Measurements from ENCODE around the gene GNA14. TPM values are rescaled to one million over a fixed set of nuclear protein-coding genes. Genes with fewer than 3 reads are reported as not detected.
"Not testable (repeated sequence)": the region's sequence is repeated elsewhere in the genome, so short reads cannot be mapped to it uniquely, and the experiment has no call there.

GNA14 gene
- total RNA-seq, 4 donors from 2014 or later: 0.13 to 1.9 (median 1.0) TPM

DNA sequence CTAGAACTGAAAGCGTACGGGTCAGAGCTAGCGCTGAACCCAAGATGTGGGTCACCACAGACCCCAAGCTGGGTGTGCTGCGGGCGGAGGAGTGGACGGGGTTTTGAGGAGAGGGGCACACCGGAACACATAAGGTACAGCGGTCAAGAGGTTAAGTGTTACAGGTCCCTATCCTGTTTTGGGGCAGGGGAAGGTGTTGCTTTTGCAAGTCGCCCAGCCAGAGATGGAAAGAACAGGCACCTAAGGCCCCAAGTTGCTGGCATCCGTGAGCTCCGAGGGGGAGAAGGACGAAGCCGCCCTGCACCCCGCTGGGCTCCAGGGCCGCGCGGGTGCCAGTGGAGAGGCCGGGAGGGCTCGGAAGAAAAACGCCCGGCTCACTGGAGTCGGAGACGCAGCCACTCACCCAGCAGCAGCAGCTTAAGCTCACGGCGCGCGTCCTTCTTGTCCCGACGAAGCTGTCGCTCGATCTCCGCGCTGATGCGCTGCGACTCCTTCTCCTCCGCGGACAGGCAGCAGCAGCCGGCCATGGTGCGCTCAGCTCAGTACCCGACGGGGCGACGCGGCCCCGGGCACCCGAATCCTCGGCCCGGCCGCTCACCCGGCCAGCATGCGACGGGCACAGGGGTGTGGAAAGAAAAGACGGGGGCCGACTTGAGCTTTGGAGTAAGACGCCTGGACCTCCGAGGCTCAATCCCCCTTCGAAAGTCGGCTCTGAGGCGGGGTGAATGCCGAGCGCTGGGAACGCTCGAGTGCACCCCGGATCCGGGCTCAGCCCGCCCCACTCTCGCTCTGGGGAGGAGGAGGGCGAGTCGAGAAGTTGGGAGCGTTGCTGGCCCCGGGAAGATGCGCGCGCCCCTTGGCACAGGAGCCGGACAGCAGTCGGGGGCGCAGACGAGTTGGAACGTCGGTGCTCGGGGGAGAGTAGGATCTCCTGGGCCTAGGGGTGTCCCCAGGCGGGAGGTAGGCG is 572 bp downstream of the GNA14 start:
- H3K4me3 ChIP-seq (ENCODE audit: low read depth, poor library complexity, severe bottlenecking): peak overlapping the region; percentile 41
- intact Hi-C loops (cut with DNase I; ENCODE audit: low total_unique reads): no loop called here

GRCh38 chr9:77643871-77644270 is 4.3 kb downstream of the GNA14 start:
- H3K4me3 ChIP-seq (ENCODE audit: low read depth, poor library complexity, severe bottlenecking): no peak overlapping the region
- WGBS, 2 donors: 80 to 96% methylated on average over 5 of the region's 5 CpGs
- no peak for DNase-seq (ENCODE audit: low spot score in 2 of 2)
- TF ChIP-seq, protein P1, sequence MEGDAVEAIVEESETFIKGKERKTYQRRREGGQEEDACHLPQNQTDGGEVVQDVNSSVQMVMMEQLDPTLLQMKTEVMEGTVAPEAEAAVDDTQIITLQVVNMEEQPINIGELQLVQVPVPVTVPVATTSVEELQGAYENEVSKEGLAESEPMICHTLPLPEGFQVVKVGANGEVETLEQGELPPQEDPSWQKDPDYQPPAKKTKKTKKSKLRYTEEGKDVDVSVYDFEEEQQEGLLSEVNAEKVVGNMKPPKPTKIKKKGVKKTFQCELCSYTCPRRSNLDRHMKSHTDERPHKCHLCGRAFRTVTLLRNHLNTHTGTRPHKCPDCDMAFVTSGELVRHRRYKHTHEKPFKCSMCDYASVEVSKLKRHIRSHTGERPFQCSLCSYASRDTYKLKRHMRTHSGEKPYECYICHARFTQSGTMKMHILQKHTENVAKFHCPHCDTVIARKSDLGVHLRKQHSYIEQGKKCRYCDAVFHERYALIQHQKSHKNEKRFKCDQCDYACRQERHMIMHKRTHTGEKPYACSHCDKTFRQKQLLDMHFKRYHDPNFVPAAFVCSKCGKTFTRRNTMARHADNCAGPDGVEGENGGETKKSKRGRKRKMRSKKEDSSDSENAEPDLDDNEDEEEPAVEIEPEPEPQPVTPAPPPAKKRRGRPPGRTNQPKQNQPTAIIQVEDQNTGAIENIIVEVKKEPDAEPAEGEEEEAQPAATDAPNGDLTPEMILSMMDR (IDR thresholded peaks at IDR 0.05): no peak
- TF ChIP-seq POLR2A (IDR thresholded peaks at IDR 0.05): no peak
- intact Hi-C loops (cut with DNase I; ENCODE audit: low total_unique reads): no loop called here

More for the DNA sequence above, 572 bp downstream of the GNA14 start:
- WGBS, 2 donors: 20 to 23% methylated on average over 53 of the region's 83 CpGs
- DNase-seq (ENCODE audit: low spot score in 2 of 2): peak in 1 of 2 donors; percentile 86
- TF ChIP-seq, protein P1 (IDR thresholded peaks at IDR 0.05): no peak
- TF ChIP-seq POLR2A (IDR thresholded peaks at IDR 0.05): no peak

GRCh38 chr9:77640741-77641580 is 7.2 kb downstream of the GNA14 start:
- no peak for DNase-seq (ENCODE audit: low spot score in 2 of 2)
- 70 to 71% methylated on average over 8 of the region's 8 CpGs for WGBS, 2 donors
- TF ChIP-seq POLR2A (IDR thresholded peaks at IDR 0.05): no peak
- TF ChIP-seq, protein P1 (IDR thresholded peaks at IDR 0.05): no peak
- intact Hi-C loops (cut with DNase I; ENCODE audit: low total_unique reads): no loop called here
- no peak overlapping the region for H3K4me3 ChIP-seq (ENCODE audit: low read depth, poor library complexity, severe bottlenecking)

- TF ChIP-seq, protein P1 (IDR thresholded peaks at IDR 0.05): no peak
- TF ChIP-seq POLR2A (IDR thresholded peaks at IDR 0.05): no peak
- 82 to 89% methylated on average over 5 of the region's 5 CpGs for WGBS, 2 donors
- DNase-seq (ENCODE audit: low spot score in 2 of 2): no peak
- H3K4me3 ChIP-seq (ENCODE audit: low read depth, poor library complexity, severe bottlenecking): no peak overlapping the region
- intact Hi-C loops (cut with DNase I; ENCODE audit: low total_unique reads): no loop called here
Observed at GRCh38 chr9:77632652-77633051, 15.5 kb downstream of the GNA14 start.

DNA sequence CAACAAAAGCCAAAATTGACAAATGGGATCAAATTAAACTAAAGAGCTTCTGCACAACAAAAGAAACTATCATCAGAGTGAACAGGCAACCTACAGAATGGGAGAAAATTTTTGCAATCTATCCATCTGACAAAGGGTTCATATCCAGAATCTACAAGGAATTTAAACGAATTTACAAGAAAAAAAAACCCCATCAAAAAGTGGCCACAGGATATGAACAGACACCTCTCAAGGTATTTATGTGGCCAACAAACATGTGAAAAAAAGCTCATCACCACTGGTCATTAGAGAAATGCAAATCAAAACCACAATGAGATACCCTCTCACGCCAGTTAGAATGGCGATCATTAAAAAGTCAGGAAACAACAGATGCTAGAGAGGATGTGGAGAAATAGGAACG is 19.3 kb downstream of the GNA14 start:
- H3K4me3 ChIP-seq (ENCODE audit: low read depth, poor library complexity, severe bottlenecking); intact Hi-C loops (cut with DNase I; ENCODE audit: low total_unique reads); DNase-seq (ENCODE audit: low spot score in 2 of 2): not testable (repeated sequence)
- 79 to 96% methylated on average over 4 of the region's 4 CpGs for WGBS, 2 donors

GRCh38 chr9:77616191-77616590 is 31.9 kb downstream of the GNA14 start:
- DNase-seq (ENCODE audit: low spot score in 2 of 2): no peak
- TF ChIP-seq, protein P1 (IDR thresholded peaks at IDR 0.05): no peak
- TF ChIP-seq POLR2A (IDR thresholded peaks at IDR 0.05): no peak
- intact Hi-C loops (cut with DNase I; ENCODE audit: low total_unique reads): no loop called here
- H3K4me3 ChIP-seq (ENCODE audit: low read depth, poor library complexity, severe bottlenecking): no peak overlapping the region
- WGBS, 2 donors: 76 to 77% methylated on average over 4 of the region's 4 CpGs

All from lower leg skin (tissue), 4 donors.